GM12878 (cell line): ENCODE measurements around the gene MTERF1. TPM values are rescaled to one million over a fixed set of nuclear protein-coding genes. Genes with fewer than 3 reads are reported as not detected.

Experiments
- ATAC-seq: fragments of 200-7000 bp; cut with Tn5 transposase; 3 replicates; pipeline ENCODE4 v1.9.1; 2020; ENCODE audit warnings: mild to moderate bottlenecking, moderate library complexity
- BruUV-seq: library from RNA; stranded (reverse); fragments of 400-500 nt; replicated peaks from 2 replicates; lab custom pipeline; 2021; lab: Mats Ljungman, UMichigan
- CTCF ChIA-PET: fragments of 300-600 bp; sonication (Branson Sonifier 250); formaldehyde crosslinking; extraction: SDS; loops from one replicate; lab custom pipeline; 2021; ENCODE audit warnings: inconsistent platforms; lab: Yijun Ruan, JAX
- POLR2A ChIA-PET: fragments of 350-600 bp; formaldehyde crosslinking; extraction: SDS; loops from one replicate; lab custom pipeline; 2021; ENCODE audit warnings: inconsistent platforms; lab: Charles Lee
- RAD21 ChIA-PET: fragments of 300-600 bp; sonication (Branson Sonifier 250); formaldehyde crosslinking; loops from one replicate; lab custom pipeline; 2023; ENCODE audit warnings: antibody characterized with exemption; ENCODE audit not compliant: unreplicated experiment; lab: Charles Lee
- SMC1A ChIA-PET: fragments of 300-600 bp; sonication (Branson Sonifier 250); formaldehyde crosslinking; loops from one replicate; lab custom pipeline; 2023; ENCODE audit not compliant: unreplicated experiment, uncharacterized antibody; lab: Charles Lee
- DNase-seq: peaks from one replicate; pipeline ENCODE4 v3.0.0-alpha.2; 2011; ENCODE audit warnings: low read depth, low spot score
- FAIRE-seq: peaks from 3 replicates; lab custom pipeline; 2011; peaks lifted over from hg19 to GRCh38; lab: Jason Lieb, UNC
- H2AFZ ChIP-seq: 2 replicates; pipeline ENCODE4 v1.6.0; 2011; ENCODE audit warnings: low read depth, low read length, control low read depth; ENCODE audit not compliant: control insufficient read depth
- H3K27ac ChIP-seq: 2 replicates; pipeline ENCODE4 v1.5.1; 2011; ENCODE audit warnings: control low read depth; ENCODE audit not compliant: control insufficient read depth, insufficient read depth
- H3K27me3 ChIP-seq, 2 experiments: replicated peaks in 1 of 2; 2 replicates each; pipeline versions ENCODE4 v1.6.0 to v1.6.1; 2011; ENCODE audit warnings: low read length in 1 of 2; ENCODE audit not compliant: control insufficient read depth in 2 of 2, insufficient read depth in 2 of 2
- H3K36me3 ChIP-seq, 2 experiments: 2 replicates each; pipeline ENCODE4 v1.5.1; 2011; ENCODE audit warnings: low read length in 1 of 2; ENCODE audit not compliant: control insufficient read depth in 2 of 2, insufficient read depth in 2 of 2
- H3K4me1 ChIP-seq: 2 replicates; pipeline ENCODE4 v1.6.1; 2011; ENCODE audit warnings: mild to moderate bottlenecking, low read length, moderate library complexity, mixed read lengths; ENCODE audit not compliant: control insufficient read depth, insufficient read depth
- H3K4me2 ChIP-seq: 2 replicates; pipeline ENCODE4 v1.6.0; 2011; ENCODE audit warnings: control low read depth; ENCODE audit not compliant: control insufficient read depth, insufficient read depth
- H3K4me3 ChIP-seq: fragments of 200-600 bp; sonication (generic); 2 replicates; pipeline ENCODE4 v1.5.1; 2016
- H3K79me2 ChIP-seq: 2 replicates; pipeline ENCODE4 v1.6.0; 2011; ENCODE audit warnings: low read length; ENCODE audit not compliant: control insufficient read depth, insufficient read depth
- H3K9ac ChIP-seq: 2 replicates; pipeline ENCODE4 v1.8.0; 2011; ENCODE audit warnings: low read length, control low read depth, mixed read lengths; ENCODE audit not compliant: control insufficient read depth, insufficient read depth
- H3K9me3 ChIP-seq: replicated peaks from 3 replicates; pipeline ENCODE4 v1.5.1; 2011; ENCODE audit warnings: mild to moderate bottlenecking, low read length; ENCODE audit not compliant: control insufficient read depth, insufficient read depth
- H4K20me1 ChIP-seq: 2 replicates; pipeline ENCODE4 v1.6.0; 2011; ENCODE audit not compliant: control insufficient read depth, insufficient read depth
- CBFB ChIP-seq: IDR thresholded peaks from 2 replicates; pipeline ENCODE4 v1.6.1; 2016; ENCODE audit warnings: antibody characterized with exemption, low read depth
- CHD1 ChIP-seq: IDR thresholded peaks from 2 replicates; pipeline ENCODE4 v1.6.1; 2012; ENCODE audit warnings: low read depth, low read length, improper control_type of control experiment
- DPF2 ChIP-seq: fragments of 450-650 bp; IDR thresholded peaks from 2 replicates; pipeline ENCODE4 v1.6.1; 2017; ENCODE audit warnings: mild to moderate bottlenecking
- HSF1 ChIP-seq: fragments of 150-350 bp; IDR thresholded peaks from 2 replicates; pipeline ENCODE4 v1.6.1; 2014; ENCODE audit warnings: mild to moderate bottlenecking, low read depth, low read length
- JUNB ChIP-seq: IDR thresholded peaks from 2 replicates; pipeline ENCODE4 v1.6.1; 2016; ENCODE audit warnings: antibody characterized with exemption, mild to moderate bottlenecking
- MXI1 ChIP-seq: fragments of 150-350 bp; IDR thresholded peaks from 2 replicates; pipeline ENCODE4 v1.6.1; 2011; ENCODE audit warnings: low read depth, mild to moderate bottlenecking, inconsistent platforms, low read length, improper control_type of control experiment
- POLR2AphosphoS2 ChIP-seq: IDR thresholded peaks from 2 replicates; pipeline ENCODE4 v1.6.1; 2011; ENCODE audit warnings: low read depth, mild to moderate bottlenecking, low read length, improper control_type of control experiment, moderate library complexity
- RAD51 ChIP-seq: fragments of 450-650 bp; IDR thresholded peaks from 2 replicates; pipeline ENCODE4 v1.6.1; 2016; ENCODE audit warnings: moderate library complexity, mild to moderate bottlenecking, inconsistent platforms
- SMC3 ChIP-seq: IDR thresholded peaks from 2 replicates; pipeline ENCODE4 v1.6.1; 2011; ENCODE audit warnings: low read length, improper control_type of control experiment, borderline replicate concordance
- STAT3 ChIP-seq: IDR thresholded peaks from 2 replicates; pipeline ENCODE4 v1.6.1; 2011; ENCODE audit warnings: low read depth, low read length, improper control_type of control experiment
- ZBTB4 ChIP-seq: fragments of 450-650 bp; formaldehyde crosslinking; IDR thresholded peaks from 2 replicates; pipeline ENCODE4 v1.4.0; 2022; ENCODE audit warnings: mild to moderate bottlenecking, moderate library complexity
- WGBS: methylation state at CpG from one replicate; pipeline ENCODE4 v1.1.6; 2016; ENCODE audit warnings: low lambda C conversion rate; ENCODE audit not compliant: insufficient replicate concordance, insufficient coverage; ENCODE audit errors: missing lambda C conversion rate; 5-methylcytosine and 5-hydroxymethylcytosine counted together
- in situ Hi-C: fragments of 300-500 bp; cut with MboI; formaldehyde crosslinking; loops from 9 replicates; pipeline ENCODE4 v1.14.3; 2018; ENCODE audit warnings: mixed read lengths
- intact Hi-C: fragments of 100-400 bp; cut with micrococcal nuclease; formaldehyde crosslinking; loops from one replicate; pipeline ENCODE4 v1.14.2; 2022; ENCODE audit not compliant: unreplicated experiment
- polyA plus RNA-seq, 11 experiments: library from polyadenylated mRNA; depleted of rRNA in 4 of 11; unstranded in 6 of 11; stranded (reverse) in 5 of 11; fragments of >200 nt; fragmentation: Nextera tagmentation in 4 of 11; fragmentation: Illumina TruSeq in 1 of 11; extraction: Ambion mirVana in 4 of 11; extraction: Trizol in 1 of 11; gene quantifications; 1 replicate in 1 of 11; 2 replicates in 10 of 11; pipeline versions ENCODE4 v1.2.1 to v1.2.3, GENCODE V29; 2011 to 2016; ENCODE audit warnings: inconsistent platforms in 2 of 11, missing spikeins in 2 of 11, low read depth in 1 of 11
- total RNA-seq, 4 experiments: library from RNA; depleted of rRNA in 3 of 4; stranded (reverse); fragments of >200 nt in 3 of 4; fragmentation: Illumina TruSeq in 1 of 4; extraction: Trizol in 1 of 4; gene quantifications; 2 replicates each; pipeline versions ENCODE4 v1.2.1 to v1.2.3, GENCODE V29; 2013 to 2021

The MTERF1 gene
- total and polyA plus RNA-seq, 10 of the 15 experiments (the other 5 are each of a cell fraction or from before 2014, with no cell fraction given): 14.7 to 38.7 (median 28.0) TPM

- 69% methylated on average over 2 of the region's 2 CpGs for WGBS
- ChIA-PET SMC1A (no interaction called here), CTCF (interaction anchor here (3.6 kb wide), 1 partner anchor 53 kb away, joined by 29 read pairs; the partner anchor contains the start of gene MTERF1), POLR2A (no interaction called here), RAD21 (no interaction called here)
- no peak for ATAC-seq
- Histone ChIP-seq H3K27me3 (no peaks in the 10 kb centered on the region; a peak in 1 of 4 replicates), H3K4me2 (no peak overlapping the region), H4K20me1 (no peaks in the 10 kb centered on the region), H2AFZ (no peak overlapping the region), H3K4me3 (no peak overlapping the region), H3K9ac (no peak overlapping the region), H3K36me3 (no peaks in the 10 kb centered on the region), H3K27ac (no peak overlapping the region), H3K4me1 (no peaks in the 10 kb centered on the region), H3K9me3 (no peaks in the 10 kb centered on the region), H3K79me2 (no peaks in the 10 kb centered on the region)
- intact Hi-C loops: no loop called here
- no TSS peak for BruUV-seq
- in situ Hi-C loops: no loop called here
- FAIRE-seq: no peak
- TF ChIP-seq CBFB (no peak), POLR2AphosphoS2 (no peak), SMC3 (no peak), STAT3 (no peak), ZBTB4 (CRISPR knock-in tag) (no peak), HSF1 (no peak), DPF2 (no peak), RAD51 (no peak), JUNB (no peak), CHD1 (no peak), MXI1 (no peak)
- DNase-seq: no peak
Measured at GRCh38 chr7:91827169-91827568, 53.3 kb downstream of the MTERF1 start.
